ENCODE measurements around the gene THRAP3.

THRAP3 gene

DNA sequence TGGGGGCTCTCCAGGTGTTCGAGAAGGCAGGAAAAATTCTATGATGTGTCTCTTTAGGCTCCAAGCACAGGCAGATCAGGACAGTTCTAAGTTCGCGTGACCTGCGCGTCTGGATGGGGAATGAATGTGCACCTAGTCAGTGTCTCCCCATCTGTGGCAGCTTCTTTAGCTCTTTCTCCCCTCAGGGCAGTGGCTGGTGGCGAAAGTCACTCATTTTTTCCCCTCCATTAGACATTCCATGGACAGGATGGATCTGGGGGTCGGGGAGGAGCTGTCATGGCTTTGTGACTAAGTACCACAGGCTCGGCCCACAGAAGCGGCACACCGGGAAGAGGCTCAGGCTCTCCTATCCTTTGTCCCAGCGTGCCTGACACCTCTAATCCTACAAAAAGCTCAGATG, 130.2 kb downstream of the THRAP3 start:
- TF ChIP-seq TAF1 (IDR thresholded peaks at IDR 0.05; ENCODE audit: borderline replicate concordance, insufficient read depth, low read length) (no peak), FOXP2 (optimal IDR thresholded peaks at IDR 0.05; ENCODE audit: borderline replicate concordance, extremely low read depth, extremely low read length, insufficient read depth) (no peak), SIN3A (IDR thresholded peaks at IDR 0.05; ENCODE audit: borderline replicate concordance, insufficient read depth, low read length) (no peak), POLR2AphosphoS5 (IDR thresholded peaks at IDR 0.05; ENCODE audit: low read depth, low read length) (no peak)
- TF ChIP-seq, protein P1, sequence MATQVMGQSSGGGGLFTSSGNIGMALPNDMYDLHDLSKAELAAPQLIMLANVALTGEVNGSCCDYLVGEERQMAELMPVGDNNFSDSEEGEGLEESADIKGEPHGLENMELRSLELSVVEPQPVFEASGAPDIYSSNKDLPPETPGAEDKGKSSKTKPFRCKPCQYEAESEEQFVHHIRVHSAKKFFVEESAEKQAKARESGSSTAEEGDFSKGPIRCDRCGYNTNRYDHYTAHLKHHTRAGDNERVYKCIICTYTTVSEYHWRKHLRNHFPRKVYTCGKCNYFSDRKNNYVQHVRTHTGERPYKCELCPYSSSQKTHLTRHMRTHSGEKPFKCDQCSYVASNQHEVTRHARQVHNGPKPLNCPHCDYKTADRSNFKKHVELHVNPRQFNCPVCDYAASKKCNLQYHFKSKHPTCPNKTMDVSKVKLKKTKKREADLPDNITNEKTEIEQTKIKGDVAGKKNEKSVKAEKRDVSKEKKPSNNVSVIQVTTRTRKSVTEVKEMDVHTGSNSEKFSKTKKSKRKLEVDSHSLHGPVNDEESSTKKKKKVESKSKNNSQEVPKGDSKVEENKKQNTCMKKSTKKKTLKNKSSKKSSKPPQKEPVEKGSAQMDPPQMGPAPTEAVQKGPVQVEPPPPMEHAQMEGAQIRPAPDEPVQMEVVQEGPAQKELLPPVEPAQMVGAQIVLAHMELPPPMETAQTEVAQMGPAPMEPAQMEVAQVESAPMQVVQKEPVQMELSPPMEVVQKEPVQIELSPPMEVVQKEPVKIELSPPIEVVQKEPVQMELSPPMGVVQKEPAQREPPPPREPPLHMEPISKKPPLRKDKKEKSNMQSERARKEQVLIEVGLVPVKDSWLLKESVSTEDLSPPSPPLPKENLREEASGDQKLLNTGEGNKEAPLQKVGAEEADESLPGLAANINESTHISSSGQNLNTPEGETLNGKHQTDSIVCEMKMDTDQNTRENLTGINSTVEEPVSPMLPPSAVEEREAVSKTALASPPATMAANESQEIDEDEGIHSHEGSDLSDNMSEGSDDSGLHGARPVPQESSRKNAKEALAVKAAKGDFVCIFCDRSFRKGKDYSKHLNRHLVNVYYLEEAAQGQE (IDR thresholded peaks at IDR 0.05; ENCODE audit: insufficient read depth in 1 of 2, low read depth in 2 of 2, low read length in 2 of 2), result no peak
